ENCODE data around the gene MATCAP1.

MATCAP1 gene

GRCh38 chr16:67173808-67174705 lies 9.7 kb downstream of the MATCAP1 start:
- peaks cover 45% of the 10 kb centered on the region for H3K4me1 Mint-ChIP-seq (ENCODE audit: low read depth)
- no peaks in the 10 kb centered on the region for H3K36me3 Mint-ChIP-seq (ENCODE audit: low read depth)
- peak overlapping the region; percentile 81 for H3K4me3 Mint-ChIP-seq
- H3K9me3 Mint-ChIP-seq = no peaks in the 10 kb centered on the region
- H3K27ac Mint-ChIP-seq = peak overlapping the region; percentile 76
- peaks cover 73% of the 10 kb centered on the region for H3K27me3 Mint-ChIP-seq

GRCh38 chr16:67173323-67173722 lies 10.4 kb downstream of the MATCAP1 start:
- H3K27me3 Mint-ChIP-seq = peaks cover 75% of the 10 kb centered on the region
- H3K9me3 Mint-ChIP-seq = no peaks in the 10 kb centered on the region
- H3K36me3 Mint-ChIP-seq (ENCODE audit: low read depth) = no peaks in the 10 kb centered on the region
- H3K4me1 Mint-ChIP-seq (ENCODE audit: low read depth) = peaks cover 39% of the 10 kb centered on the region
- peak overlapping the region; percentile 81 for H3K4me3 Mint-ChIP-seq
- H3K27ac Mint-ChIP-seq = peak overlapping the region; percentile 76

DNA sequence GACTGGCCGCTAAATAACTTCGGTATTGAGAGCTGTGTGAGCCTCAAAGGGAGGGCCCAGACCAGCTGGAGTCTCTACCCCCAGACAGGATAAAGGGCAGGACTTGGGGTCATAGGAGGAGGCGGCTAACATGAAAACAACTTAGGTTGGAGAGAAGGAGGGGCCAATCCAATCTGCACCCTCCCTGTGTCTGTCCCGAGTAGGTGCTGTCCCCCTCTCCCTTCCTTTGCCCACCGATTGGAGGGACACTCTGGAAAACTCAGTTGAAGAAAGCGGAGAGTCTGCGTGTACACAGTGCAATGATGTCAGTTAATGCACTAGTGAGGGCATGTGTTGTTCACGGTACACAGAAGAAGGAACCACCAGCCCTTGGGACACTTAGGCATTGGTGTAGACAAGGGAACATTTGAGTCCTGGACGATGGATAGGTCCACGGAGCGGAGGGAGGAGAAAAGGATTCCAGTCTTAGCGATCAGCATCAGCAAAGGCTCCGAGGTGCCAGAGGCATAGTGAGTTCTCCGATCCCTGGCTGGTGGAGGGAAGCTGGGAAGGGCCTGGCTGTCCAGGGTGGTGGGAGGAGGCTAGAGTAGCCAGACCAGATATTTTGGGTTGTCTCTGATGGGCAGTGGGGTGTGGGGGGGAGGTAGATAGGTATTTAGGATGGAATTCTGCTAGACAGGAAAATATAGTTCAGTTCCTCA lies 12.7 kb downstream of the MATCAP1 start:
- Mint-ChIP-seq H3K27ac (no peak overlapping the region), H3K27me3 (peaks cover 77% of the 10 kb centered on the region), H3K4me1 (ENCODE audit: low read depth) (peaks cover 27% of the 10 kb centered on the region)

DNA sequence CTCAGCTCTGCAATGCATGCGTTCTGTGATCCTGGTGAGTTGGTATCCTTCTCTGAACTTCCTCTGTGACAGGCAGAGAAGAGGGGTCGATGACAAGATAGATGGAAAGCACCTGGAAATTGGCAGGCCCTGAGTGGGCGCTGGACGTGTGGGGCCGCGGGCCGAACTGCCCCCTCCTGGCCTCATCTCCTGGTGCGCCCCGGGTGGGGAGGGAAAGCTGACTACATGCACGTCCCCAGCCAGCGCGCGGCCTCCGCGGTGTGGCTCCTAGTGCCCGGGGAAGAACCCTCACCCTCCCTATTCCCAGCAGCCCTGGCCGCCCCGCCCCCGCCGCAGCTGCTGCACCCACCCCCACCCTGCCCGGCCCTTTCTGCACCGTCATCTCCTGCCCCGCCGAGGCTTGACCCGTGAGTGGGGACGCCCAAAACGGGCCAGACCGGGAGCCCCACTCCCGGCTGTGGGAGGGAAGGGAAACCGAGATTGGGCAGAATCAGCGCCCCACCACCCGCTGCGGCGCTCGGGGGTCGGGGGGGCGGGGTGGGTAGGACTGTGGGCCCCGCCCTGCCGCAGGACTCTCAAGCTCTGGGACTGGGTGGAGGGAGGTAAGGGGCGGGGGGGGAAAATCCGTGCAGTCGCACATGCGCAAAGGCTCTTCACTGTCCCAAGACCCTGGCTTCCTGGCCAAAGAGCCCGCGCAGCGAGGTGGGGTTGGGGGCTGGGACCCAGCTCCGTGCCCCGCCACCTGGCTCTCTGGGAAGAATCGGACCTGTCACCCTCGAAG lies 13.4 kb downstream of the MATCAP1 start, which contains the start of gene NOL3:
Gene NOL3, plus strand, starts transcription at position 371 of the 781 bp plus-strand sequence.
- Mint-ChIP-seq H3K4me3 (peak within 1 kb of the TSS; percentile 70), H3K36me3 (ENCODE audit: low read depth) (no peaks in the 10 kb centered on the region), H3K27me3 (peaks cover 72% of the 10 kb centered on the region), H3K27ac (peak within 1 kb of the TSS; percentile 49), H3K4me1 (ENCODE audit: low read depth) (peaks cover 29% of the 10 kb centered on the region), H3K9me3 (no peaks in the 10 kb centered on the region)

More for the DNA sequence above, 12.7 kb downstream of the MATCAP1 start:
- Mint-ChIP-seq H3K9me3 (no peaks in the 10 kb centered on the region), H3K36me3 (ENCODE audit: low read depth) (no peaks in the 10 kb centered on the region), H3K4me3 (peak overlapping the region; percentile 62)

GRCh38 chr16:67169642-67170167 lies 14.1 kb downstream of the MATCAP1 start:
- no peaks in the 10 kb centered on the region for H3K9me3 Mint-ChIP-seq
- peaks cover 34% of the 10 kb centered on the region for H3K4me1 Mint-ChIP-seq (ENCODE audit: low read depth)
- H3K4me3 Mint-ChIP-seq = peak overlapping the region; percentile 70
- peak overlapping the region; percentile 49 for H3K27ac Mint-ChIP-seq
- peaks cover 74% of the 10 kb centered on the region for H3K27me3 Mint-ChIP-seq
- H3K36me3 Mint-ChIP-seq (ENCODE audit: low read depth) = no peaks in the 10 kb centered on the region

- H3K4me3 Mint-ChIP-seq = no peak overlapping the region
Measured at GRCh38 chr16:67169011-67169451, 14.7 kb downstream of the MATCAP1 start.

GRCh38 chr16:67167588-67167987 lies 16.2 kb downstream of the MATCAP1 start:
- Mint-ChIP-seq H3K36me3 (ENCODE audit: low read depth) (no peaks in the 10 kb centered on the region), H3K9me3 (no peaks in the 10 kb centered on the region), H3K27ac (no peak overlapping the region), H3K27me3 (peaks cover 70% of the 10 kb centered on the region), H3K4me3 (no peak overlapping the region), H3K4me1 (ENCODE audit: low read depth) (peaks cover 30% of the 10 kb centered on the region)

More at GRCh38 chr16:67169011-67169451, 14.7 kb downstream of the MATCAP1 start:
- H3K9me3 Mint-ChIP-seq = no peaks in the 10 kb centered on the region
- peaks cover 35% of the 10 kb centered on the region for H3K4me1 Mint-ChIP-seq (ENCODE audit: low read depth)
- H3K27me3 Mint-ChIP-seq = peaks cover 77% of the 10 kb centered on the region
- H3K36me3 Mint-ChIP-seq (ENCODE audit: low read depth) = no peaks in the 10 kb centered on the region
- no peak overlapping the region for H3K27ac Mint-ChIP-seq

DNA sequence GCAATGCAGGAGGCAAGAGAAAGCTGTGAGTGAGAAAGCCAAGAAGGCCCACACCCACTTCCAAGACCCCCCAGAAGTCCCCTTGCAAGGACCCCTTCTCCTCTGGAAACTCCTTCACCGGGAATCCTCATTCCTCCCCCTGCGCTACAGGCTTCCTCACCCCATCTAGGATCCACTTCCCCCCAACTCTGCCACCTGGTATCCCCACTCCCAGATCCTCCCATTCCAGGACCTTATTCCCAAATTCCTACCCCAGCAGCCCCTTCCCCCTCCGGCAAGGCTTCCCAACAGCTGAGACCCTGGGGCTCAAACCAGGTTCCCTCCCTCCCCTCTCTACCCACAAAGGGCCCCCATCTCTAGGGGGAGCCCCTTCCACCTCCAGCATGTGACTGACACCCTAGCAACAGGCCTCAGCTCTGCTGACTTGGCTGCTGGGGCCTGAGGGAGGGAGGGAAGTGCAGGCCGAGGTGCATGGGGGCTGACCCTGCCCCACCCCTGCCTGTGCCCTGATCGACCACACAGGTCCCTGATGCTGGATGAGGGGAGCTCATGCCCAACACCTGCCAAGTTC lies 17.1 kb downstream of the MATCAP1 start:
- peaks cover 39% of the 10 kb centered on the region for H3K4me1 Mint-ChIP-seq (ENCODE audit: low read depth)
- no peaks in the 10 kb centered on the region for H3K36me3 Mint-ChIP-seq (ENCODE audit: low read depth)
- H3K27ac Mint-ChIP-seq = no peak overlapping the region
- no peak overlapping the region for H3K4me3 Mint-ChIP-seq
- no peaks in the 10 kb centered on the region for H3K9me3 Mint-ChIP-seq
- H3K27me3 Mint-ChIP-seq = peaks cover 70% of the 10 kb centered on the region

GRCh38 chr16:67166110-67166547 lies 17.6 kb downstream of the MATCAP1 start:
- H3K4me3 Mint-ChIP-seq = no peak overlapping the region
- H3K27ac Mint-ChIP-seq = no peak overlapping the region
- no peaks in the 10 kb centered on the region for H3K9me3 Mint-ChIP-seq
- peaks cover 68% of the 10 kb centered on the region for H3K27me3 Mint-ChIP-seq
- H3K4me1 Mint-ChIP-seq (ENCODE audit: low read depth) = peaks cover 41% of the 10 kb centered on the region
- H3K36me3 Mint-ChIP-seq (ENCODE audit: low read depth) = no peaks in the 10 kb centered on the region

GRCh38 chr16:67165121-67166078 lies 18.4 kb downstream of the MATCAP1 start:
- Mint-ChIP-seq H3K27me3 (peaks cover 67% of the 10 kb centered on the region), H3K36me3 (ENCODE audit: low read depth) (no peaks in the 10 kb centered on the region), H3K27ac (no peak overlapping the region), H3K4me3 (no peak overlapping the region), H3K9me3 (no peaks in the 10 kb centered on the region), H3K4me1 (ENCODE audit: low read depth) (peaks cover 43% of the 10 kb centered on the region)

GRCh38 chr16:67164599-67165061 lies 19.1 kb downstream of the MATCAP1 start, which contains the start of gene HSF4:
Gene HSF4, plus strand, starts transcription at chr16:67164745. Its CDS starts 67 bp downstream, at chr16:67164812.
- peak within 1 kb of the TSS; percentile 10 for H3K4me3 Mint-ChIP-seq
- H3K27me3 Mint-ChIP-seq = peaks cover 61% of the 10 kb centered on the region
- no peak within 1 kb of the TSS for H3K27ac Mint-ChIP-seq
- no peaks in the 10 kb centered on the region for H3K36me3 Mint-ChIP-seq (ENCODE audit: low read depth)
- peaks cover 41% of the 10 kb centered on the region for H3K4me1 Mint-ChIP-seq (ENCODE audit: low read depth)
- no peaks in the 10 kb centered on the region for H3K9me3 Mint-ChIP-seq

- Mint-ChIP-seq H3K36me3 (ENCODE audit: low read depth) (no peaks in the 10 kb centered on the region), H3K27me3 (peaks cover 57% of the 10 kb centered on the region), H3K27ac (no peak overlapping the region), H3K9me3 (no peaks in the 10 kb centered on the region), H3K4me3 (peak overlapping the region; percentile 10), H3K4me1 (ENCODE audit: low read depth) (peaks cover 42% of the 10 kb centered on the region)
Measured at GRCh38 chr16:67163999-67164558, 19.7 kb downstream of the MATCAP1 start.

Measured in stimulated activated naive CD8-positive, alpha-beta T cell treated with anti-CD3 and anti-CD28 coated beads, Interleukin-15, Interleukin-2, amounts not matched to agents 100 ng/mL and 50 ng/mL, for 24 hours (primary cell).